LNCAP (cell line): ENCODE results near the gene LYZL2.
A peak's percentile ranks its signal among the peaks of the same experiment; 100 is the strongest.

ENCODE experiments used
- CTCF ChIP-seq: fragments of 450-650 bp; IDR thresholded peaks from 2 replicates; pipeline ENCODE4 v1.5.1; 2017; ENCODE audit warnings: mild to moderate bottlenecking

Gene LYZL2

GRCh38 chr10:30629653-30630052 is at the start of gene LYZL2:
Gene LYZL2, minus strand, starts transcription at chr10:30629753. Its CDS starts 2,838 bp downstream, at chr10:30626915.
- TF ChIP-seq CTCF, result no peak

GRCh38 chr10:30675791-30676718 is 46.5 kb upstream of the LYZL2 start:
- TF ChIP-seq CTCF, result no peak

GRCh38 chr10:30674796-30675195 is 45.2 kb upstream of the LYZL2 start:
- no peak for TF ChIP-seq CTCF

GRCh38 chr10:30671026-30671616 is 41.6 kb upstream of the LYZL2 start:
- TF ChIP-seq CTCF, result peak; percentile 78

GRCh38 chr10:30662814-30663213 is 33.3 kb upstream of the LYZL2 start:
- no peak for TF ChIP-seq CTCF

- no peak for TF ChIP-seq CTCF
Measured at GRCh38 chr10:30656233-30656632, 26.7 kb upstream of the LYZL2 start.

- no peak for TF ChIP-seq CTCF
Measured at GRCh38 chr10:30647089-30647488, 17.5 kb upstream of the LYZL2 start.
